ENCODE data around the gene GOLGA6B.
A peak's percentile ranks its signal among the peaks of the same experiment; 100 is the strongest.
"Not testable (repeated sequence)": the region's sequence is repeated elsewhere in the genome, so short reads cannot be mapped to it uniquely, and the experiment has no call there.

GOLGA6B gene

DNA sequence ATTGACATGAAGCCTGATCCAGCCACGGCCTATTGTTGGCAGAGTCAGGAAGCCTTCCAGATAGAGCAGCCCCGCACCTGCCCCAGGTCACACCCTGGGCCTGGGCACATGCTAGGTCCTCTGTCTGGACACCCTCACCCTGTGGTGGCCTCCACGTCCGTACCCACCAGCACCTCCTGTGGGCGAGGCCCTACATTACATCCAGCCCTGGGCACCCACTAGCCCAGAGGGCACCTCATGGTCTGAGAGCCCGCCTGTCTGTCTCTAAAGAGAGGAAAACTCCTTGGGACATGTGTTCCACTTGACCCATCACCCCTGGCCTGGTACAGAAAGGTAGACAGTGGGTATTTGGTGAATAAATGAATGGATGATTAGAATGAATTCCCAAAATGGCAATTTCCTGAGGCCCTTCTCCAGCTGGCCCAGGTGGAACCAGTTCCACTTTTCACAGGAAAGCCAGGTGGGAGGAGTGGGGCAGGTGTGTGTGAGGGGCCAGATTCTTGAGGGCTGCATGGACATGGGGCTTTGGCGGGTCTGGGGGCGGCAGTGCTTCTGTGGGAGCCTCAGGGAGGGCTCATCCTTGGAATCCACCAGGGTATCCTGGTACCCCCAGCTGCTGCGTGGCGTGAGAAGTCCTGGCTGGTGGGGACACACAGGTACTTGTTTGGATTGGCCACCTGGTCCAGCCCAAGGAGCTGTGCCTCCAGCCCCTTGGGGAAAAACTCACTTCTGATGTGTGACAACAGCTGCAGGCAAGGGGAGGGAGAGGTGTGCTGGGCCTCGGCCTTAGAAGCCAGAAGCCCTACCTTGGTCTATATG lies 26.0 kb upstream of the GOLGA6B start:
- peak; percentile 28 for TF ChIP-seq CTCF (IDR thresholded peaks at IDR 0.05; ENCODE audit: low read depth, low read length)
- in situ Hi-C loops (cut with HindIII; ENCODE audit: low sequenced_read_pairs); DNase-seq (ENCODE audit: low read depth, low spot score); H3K4me3 ChIP-seq (ENCODE audit: low read depth, low read length): not testable (repeated sequence)

- in situ Hi-C loops (cut with HindIII; ENCODE audit: low sequenced_read_pairs); DNase-seq (ENCODE audit: low read depth, low spot score); H3K4me3 ChIP-seq (ENCODE audit: low read depth, low read length): not testable (repeated sequence)
Observed at GRCh38 chr15:72629068-72629570, 25.4 kb upstream of the GOLGA6B start.

GRCh38 chr15:72636519-72637282 lies 17.8 kb upstream of the GOLGA6B start:
- peak; percentile 83 for DNase-seq (ENCODE audit: low read depth, low spot score)
- H3K4me3 ChIP-seq (ENCODE audit: low read depth, low read length) = peak overlapping the region; percentile 34
- in situ Hi-C loops (cut with HindIII; ENCODE audit: low sequenced_read_pairs) = not testable (repeated sequence)

DNA sequence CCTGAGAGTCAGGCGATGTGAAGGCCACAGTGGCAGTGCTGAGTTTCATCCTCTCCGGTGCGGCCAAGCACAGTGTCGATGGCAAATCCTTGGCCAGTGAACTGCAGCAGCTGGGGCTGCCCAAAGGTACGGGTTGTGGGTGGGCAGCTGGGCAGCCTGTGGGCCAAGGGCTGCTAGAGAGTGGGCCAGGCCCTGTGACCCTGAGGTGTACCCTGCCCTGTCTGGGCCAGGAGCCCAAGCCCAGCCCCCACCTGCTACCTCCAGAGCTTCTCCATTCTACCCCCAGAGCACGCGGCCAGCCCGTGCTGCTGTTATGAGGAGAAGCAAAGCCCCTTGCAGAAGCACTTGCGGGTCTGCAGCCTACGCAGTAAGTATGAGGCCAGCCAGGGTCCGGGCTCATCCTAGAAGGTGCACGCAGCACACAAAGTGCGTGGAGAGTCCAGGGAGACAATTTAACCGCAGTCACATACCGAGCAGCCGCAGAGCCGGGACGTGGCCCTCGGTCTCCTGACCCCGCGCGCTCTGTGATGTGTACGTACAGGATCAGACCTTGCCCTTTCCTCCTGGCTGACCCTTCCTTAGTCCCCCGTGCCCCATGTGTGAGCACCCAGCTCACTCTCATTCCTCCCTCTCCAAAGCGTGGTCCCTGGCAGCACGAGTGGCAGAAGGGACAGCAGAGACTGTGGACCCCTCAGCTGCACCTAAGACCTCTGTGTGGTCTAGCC lies 14.6 kb upstream of the GOLGA6B start:
- in situ Hi-C loops (cut with HindIII; ENCODE audit: low sequenced_read_pairs); DNase-seq (ENCODE audit: low read depth, low spot score); H3K4me3 ChIP-seq (ENCODE audit: low read depth, low read length): not testable (repeated sequence)

DNA sequence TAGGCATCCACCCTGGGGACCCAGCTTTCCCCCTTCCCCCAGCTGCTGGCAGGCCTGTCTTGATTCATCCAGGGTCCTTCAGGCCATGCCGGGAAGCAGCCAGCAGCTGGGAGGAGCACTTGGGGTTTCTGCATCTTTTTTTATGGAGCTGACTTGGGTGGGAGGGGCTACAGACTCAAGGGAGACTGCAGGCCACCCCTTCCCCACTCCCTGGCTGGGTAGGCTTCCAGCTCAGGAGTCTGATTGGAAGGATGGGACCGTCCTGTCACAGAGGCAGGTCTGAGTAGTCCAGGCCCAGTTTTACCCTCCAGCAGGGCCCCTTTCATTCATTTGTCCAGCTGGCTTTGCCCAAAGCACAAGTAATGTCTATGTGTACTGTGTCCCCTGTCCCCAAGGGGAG lies 12.2 kb upstream of the GOLGA6B start:
- DNase-seq (ENCODE audit: low read depth, low spot score); H3K4me3 ChIP-seq (ENCODE audit: low read depth, low read length); in situ Hi-C loops (cut with HindIII; ENCODE audit: low sequenced_read_pairs): not testable (repeated sequence)

- H3K4me3 ChIP-seq (ENCODE audit: low read depth, low read length); DNase-seq (ENCODE audit: low read depth, low spot score); in situ Hi-C loops (cut with HindIII; ENCODE audit: low sequenced_read_pairs): not testable (repeated sequence)
Observed at GRCh38 chr15:72648631-72649253, 5.8 kb upstream of the GOLGA6B start.

DNA sequence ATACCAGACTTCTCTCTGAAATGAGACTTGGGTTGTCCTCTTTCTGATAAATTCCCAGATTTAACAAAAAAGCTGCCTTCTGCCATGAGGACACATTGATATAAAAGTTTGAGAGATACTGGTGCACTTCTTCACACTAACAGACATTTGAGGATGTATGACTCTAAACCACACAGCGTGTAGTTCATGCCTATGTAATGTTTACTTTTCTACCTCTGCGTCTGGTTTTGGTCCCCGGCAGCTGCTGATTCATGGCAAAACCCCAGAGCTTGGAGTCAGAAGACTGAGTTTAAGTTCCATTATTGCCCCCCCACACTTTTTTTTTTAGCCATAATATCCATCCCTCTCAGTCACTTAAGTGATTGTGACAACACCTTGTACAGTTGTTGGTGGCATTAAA lies 1.5 kb downstream of the GOLGA6B start:
- H3K4me3 ChIP-seq (ENCODE audit: low read depth, low read length); in situ Hi-C loops (cut with HindIII; ENCODE audit: low sequenced_read_pairs); DNase-seq (ENCODE audit: low read depth, low spot score): not testable (repeated sequence)

GRCh38 chr15:72661081-72661480 lies 6.6 kb downstream of the GOLGA6B start:
- H3K4me3 ChIP-seq (ENCODE audit: low read depth, low read length); DNase-seq (ENCODE audit: low read depth, low spot score); in situ Hi-C loops (cut with HindIII; ENCODE audit: low sequenced_read_pairs): not testable (repeated sequence)

DNA sequence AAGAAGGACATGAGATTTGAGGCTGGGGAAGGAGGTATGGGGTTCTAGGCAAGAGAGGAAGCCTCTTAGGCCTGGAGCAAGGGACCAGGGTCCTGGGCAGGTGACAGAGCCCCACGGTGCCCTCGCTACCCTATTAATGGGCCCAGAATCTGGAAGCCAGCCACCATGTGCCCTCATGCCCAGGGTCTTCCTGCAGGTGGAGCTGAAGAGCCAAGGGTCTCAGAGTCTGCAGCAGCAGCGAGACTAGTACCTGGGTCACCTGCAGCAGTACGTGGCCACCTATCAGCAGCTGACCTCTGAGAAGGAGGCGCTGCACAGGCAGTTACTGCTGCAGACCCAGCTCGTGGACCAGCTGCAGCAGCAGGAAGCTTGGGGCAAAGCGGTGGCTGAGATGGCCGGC lies 9.4 kb downstream of the GOLGA6B start:
- in situ Hi-C loops (cut with HindIII; ENCODE audit: low sequenced_read_pairs); DNase-seq (ENCODE audit: low read depth, low spot score); H3K4me3 ChIP-seq (ENCODE audit: low read depth, low read length): not testable (repeated sequence)

GRCh38 chr15:72665706-72666105 lies 11.2 kb downstream of the GOLGA6B start:
- in situ Hi-C loops (cut with HindIII; ENCODE audit: low sequenced_read_pairs); DNase-seq (ENCODE audit: low read depth, low spot score); H3K4me3 ChIP-seq (ENCODE audit: low read depth, low read length): not testable (repeated sequence)

GRCh38 chr15:72669803-72670202 lies 15.3 kb downstream of the GOLGA6B start:
- in situ Hi-C loops (cut with HindIII; ENCODE audit: low sequenced_read_pairs); H3K4me3 ChIP-seq (ENCODE audit: low read depth, low read length); DNase-seq (ENCODE audit: low read depth, low spot score): not testable (repeated sequence)

Data from astrocyte of the spinal cord (primary cell).